OCI-LY7 (cell line): Measurements from ENCODE around the gene NLGN1. TPM values are rescaled to one million over a fixed set of nuclear protein-coding genes. Genes with fewer than 3 reads are reported as not detected.

Experiments used
- BruUV-seq: library from RNA; stranded (reverse); fragments of 400-500 nt; replicated peaks from 2 replicates; lab custom pipeline; 2021; lab: Mats Ljungman, UMichigan
- CTCF ChIA-PET: fragments of 300-600 bp; sonication (Branson Sonifier 250); formaldehyde crosslinking; loops from one replicate; lab custom pipeline; 2022; ENCODE audit warnings: antibody characterized with exemption; ENCODE audit not compliant: unreplicated experiment; lab: Charles Lee
- POLR2A ChIA-PET: fragments of 300-600 bp; sonication (Branson Sonifier 250); formaldehyde crosslinking; loops from one replicate; lab custom pipeline; 2022; ENCODE audit warnings: antibody characterized with exemption; lab: Charles Lee
- DNase-seq: peaks from one replicate; pipeline ENCODE4 v3.0.0-alpha.2; 2015; ENCODE audit warnings: low spot score
- H2AFZ ChIP-seq: fragments of 200-600 bp; sonication (generic), shearing (Covaris generic); 2 replicates; pipeline ENCODE4 v1.6.1; 2014; ENCODE audit warnings: mild to moderate bottlenecking, antibody characterized with exemption, low read length, moderate library complexity
- H3K27ac ChIP-seq: fragments of 200-600 bp; sonication (generic); 2 replicates; pipeline ENCODE4 v1.5.1; 2014; ENCODE audit warnings: mixed run types, low read depth, mild to moderate bottlenecking, moderate library complexity, low read length, inconsistent platforms; ENCODE audit not compliant: poor library complexity, severe bottlenecking
- H3K36me3 ChIP-seq: fragments of 200-600 bp; sonication (generic); 2 replicates; pipeline ENCODE4 v1.6.1; 2014; ENCODE audit warnings: mild to moderate bottlenecking, antibody characterized with exemption, low read length, moderate library complexity, mixed read lengths; ENCODE audit not compliant: insufficient read depth
- H3K4me1 ChIP-seq: fragments of 200-600 bp; sonication (generic); 2 replicates; pipeline ENCODE4 v1.5.1; 2014; ENCODE audit warnings: mild to moderate bottlenecking, low read length; ENCODE audit not compliant: insufficient read depth, poor library complexity, severe bottlenecking
- H3K4me2 ChIP-seq: fragments of 200-600 bp; sonication (generic); 2 replicates; pipeline ENCODE4 v1.6.1; 2014; ENCODE audit warnings: mild to moderate bottlenecking, low read length
- H3K4me3 ChIP-seq: fragments of 200-600 bp; sonication (generic); 2 replicates; pipeline ENCODE4 v1.5.1; 2014; ENCODE audit warnings: mild to moderate bottlenecking, low read depth, low read length; ENCODE audit not compliant: poor library complexity, severe bottlenecking
- H3K79me2 ChIP-seq: fragments of 200-600 bp; sonication (generic); 2 replicates; pipeline ENCODE4 v1.6.1; 2016; ENCODE audit warnings: low read depth, mild to moderate bottlenecking, low read length, moderate library complexity, mixed read lengths; ENCODE audit not compliant: insufficient read depth
- H3K9me2 ChIP-seq: fragments of 200-600 bp; sonication (generic); 2 replicates; pipeline ENCODE4 v1.6.1; 2016; ENCODE audit warnings: mild to moderate bottlenecking, low read length, mixed read lengths; ENCODE audit not compliant: insufficient read depth
- H3K9me3 ChIP-seq: fragments of 200-600 bp; sonication (generic); 2 replicates; pipeline ENCODE4 v1.6.1; 2014; ENCODE audit warnings: mild to moderate bottlenecking, mixed run types, low read length, mixed read lengths
- H4K20me1 ChIP-seq: fragments of 200-600 bp; sonication (generic); 2 replicates; pipeline ENCODE4 v1.6.1; 2014; ENCODE audit warnings: mild to moderate bottlenecking, antibody characterized with exemption, low read length, moderate library complexity, mixed read lengths; ENCODE audit not compliant: insufficient read depth
- EZH2phosphoT487 ChIP-seq: fragments of 200-600 bp; sonication (generic); IDR thresholded peaks from 2 replicates; pipeline ENCODE4 v1.6.1; 2018; ENCODE audit warnings: low read depth, borderline replicate concordance, mild to moderate bottlenecking, mixed run types, antibody characterized with exemption, low read length, moderate library complexity, mixed read lengths
- intact Hi-C: fragments of 100-400 bp; cut with micrococcal nuclease; formaldehyde crosslinking; loops from one replicate; pipeline ENCODE4 v1.10.0; 2022; ENCODE audit not compliant: unreplicated experiment
- total RNA-seq, 2 experiments: library from RNA; depleted of rRNA in 1 of 2; stranded (reverse); fragments of >200 nt in 1 of 2; shearing (Covaris generic) in 1 of 2; gene quantifications; 2 replicates each; pipeline ENCODE4 v1.2.3, GENCODE V29; 2014 to 2022
- TF ChIP-seq, protein P1 (sequence below): fragments of 200-600 bp; sonication (generic); conservative IDR thresholded peaks from 2 replicates; pipeline ENCODE4 v1.5.1; 2014; ENCODE audit warnings: mild to moderate bottlenecking, antibody characterized with exemption, low read length, moderate library complexity, mixed read lengths

NLGN1 gene
- total RNA-seq, 2 experiments from 2014 or later = not detected

GRCh38 chr3:173938159-173938558 is 540.6 kb downstream of the NLGN1 start:
- CTCF ChIA-PET = no interaction called here
- Histone ChIP-seq H4K20me1 (no peaks in the 10 kb centered on the region), H3K9me2 (no peaks in the 10 kb centered on the region), H3K9me3 (no peaks in the 10 kb centered on the region), H3K27ac (no peak overlapping the region), H2AFZ (no peak overlapping the region), H3K4me2 (no peak overlapping the region), H3K36me3 (no peaks in the 10 kb centered on the region), H3K4me1 (no peaks in the 10 kb centered on the region), H3K79me2 (no peaks in the 10 kb centered on the region), H3K4me3 (no peak overlapping the region)
- TF ChIP-seq, protein P1, sequence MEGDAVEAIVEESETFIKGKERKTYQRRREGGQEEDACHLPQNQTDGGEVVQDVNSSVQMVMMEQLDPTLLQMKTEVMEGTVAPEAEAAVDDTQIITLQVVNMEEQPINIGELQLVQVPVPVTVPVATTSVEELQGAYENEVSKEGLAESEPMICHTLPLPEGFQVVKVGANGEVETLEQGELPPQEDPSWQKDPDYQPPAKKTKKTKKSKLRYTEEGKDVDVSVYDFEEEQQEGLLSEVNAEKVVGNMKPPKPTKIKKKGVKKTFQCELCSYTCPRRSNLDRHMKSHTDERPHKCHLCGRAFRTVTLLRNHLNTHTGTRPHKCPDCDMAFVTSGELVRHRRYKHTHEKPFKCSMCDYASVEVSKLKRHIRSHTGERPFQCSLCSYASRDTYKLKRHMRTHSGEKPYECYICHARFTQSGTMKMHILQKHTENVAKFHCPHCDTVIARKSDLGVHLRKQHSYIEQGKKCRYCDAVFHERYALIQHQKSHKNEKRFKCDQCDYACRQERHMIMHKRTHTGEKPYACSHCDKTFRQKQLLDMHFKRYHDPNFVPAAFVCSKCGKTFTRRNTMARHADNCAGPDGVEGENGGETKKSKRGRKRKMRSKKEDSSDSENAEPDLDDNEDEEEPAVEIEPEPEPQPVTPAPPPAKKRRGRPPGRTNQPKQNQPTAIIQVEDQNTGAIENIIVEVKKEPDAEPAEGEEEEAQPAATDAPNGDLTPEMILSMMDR = no peak
- TF ChIP-seq EZH2phosphoT487 = no peak
- intact Hi-C loops = no loop called here
- no peak for DNase-seq
- POLR2A ChIA-PET = no interaction called here
- BruUV-seq = no TSS peak

DNA sequence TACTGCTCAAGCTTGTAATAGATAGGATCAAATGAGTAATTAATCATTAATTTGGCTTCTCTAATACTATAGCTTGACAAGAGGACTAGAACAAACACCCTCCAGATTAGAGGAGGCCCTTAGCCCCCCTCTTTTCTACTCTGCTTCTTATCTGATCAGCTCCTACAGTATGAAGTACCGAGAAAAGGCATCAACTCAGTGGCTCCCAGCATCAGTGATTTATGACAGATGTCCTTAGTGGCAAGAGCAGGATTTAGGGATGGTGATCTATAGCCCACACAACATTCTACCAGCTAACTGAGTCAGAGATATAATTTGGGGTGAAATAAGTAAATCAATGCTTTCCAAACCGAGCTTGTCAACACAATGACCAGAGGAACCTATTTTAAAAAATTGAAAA is 541.1 kb downstream of the NLGN1 start:
- no TSS peak for BruUV-seq
- POLR2A ChIA-PET = interaction anchor here (0.5 to 0.6 kb wide), 2 partner anchors 56 to 717 kb away, joined by 3 to 7 read pairs; no protein-coding TSS in a partner anchor
- H3K79me2 ChIP-seq = no peaks in the 10 kb centered on the region

GRCh38 chr3:173939331-173939730 is 541.8 kb downstream of the NLGN1 start:
- POLR2A ChIA-PET = no interaction called here
- no TSS peak for BruUV-seq
- Histone ChIP-seq H3K9me3 (no peaks in the 10 kb centered on the region), H2AFZ (no peak overlapping the region), H3K4me3 (no peak overlapping the region), H3K79me2 (no peaks in the 10 kb centered on the region), H3K4me2 (no peak overlapping the region), H3K36me3 (no peaks in the 10 kb centered on the region), H4K20me1 (no peaks in the 10 kb centered on the region), H3K9me2 (no peaks in the 10 kb centered on the region), H3K4me1 (no peaks in the 10 kb centered on the region), H3K27ac (no peak overlapping the region)
- CTCF ChIA-PET = no interaction called here
- TF ChIP-seq EZH2phosphoT487 = no peak
- TF ChIP-seq, protein P1 = no peak
- intact Hi-C loops = no loop called here
- no peak for DNase-seq

More for the DNA sequence above, 541.1 kb downstream of the NLGN1 start:
- no peak for DNase-seq
- Histone ChIP-seq H3K9me2 (no peaks in the 10 kb centered on the region), H3K4me2 (no peak overlapping the region), H3K4me1 (no peaks in the 10 kb centered on the region), H3K27ac (no peak overlapping the region), H4K20me1 (no peaks in the 10 kb centered on the region), H3K9me3 (no peaks in the 10 kb centered on the region), H3K36me3 (no peaks in the 10 kb centered on the region), H3K4me3 (no peak overlapping the region), H2AFZ (no peak overlapping the region)
- CTCF ChIA-PET = no interaction called here
- TF ChIP-seq, protein P1 = no peak
- no peak for TF ChIP-seq EZH2phosphoT487
- intact Hi-C loops = no loop called here
